H1 (cell line): ENCODE results near the gene ACAP3. TPM values are rescaled to one million over a fixed set of nuclear protein-coding genes. Genes with fewer than 3 reads are reported as not detected.

Source experiments
- BACH1 ChIP-seq: IDR thresholded peaks from 2 replicates; pipeline ENCODE4 v1.6.1; 2012; ENCODE audit warnings: low read length, improper control_type of control experiment
- BRCA1 ChIP-seq: IDR thresholded peaks from 2 replicates; pipeline ENCODE4 v1.6.1; 2012; ENCODE audit warnings: low read depth, low read length, improper control_type of control experiment
- KDM1A ChIP-seq: fragments of 200-600, 300-600 bp; sonication (generic); IDR thresholded peaks from 2 replicates; pipeline ENCODE4 v1.7.1; 2016; ENCODE audit warnings: mild to moderate bottlenecking, low read length, borderline replicate concordance
- SAP30 ChIP-seq: fragments of 300-600 bp; sonication (generic); IDR thresholded peaks from 2 replicates; pipeline ENCODE4 v1.7.1; 2012; ENCODE audit warnings: low read length, moderate library complexity, mild to moderate bottlenecking, inconsistent platforms; ENCODE audit not compliant: insufficient read depth, insufficient replicate concordance
- polyA plus RNA-seq, 7 experiments: library from polyadenylated mRNA; depleted of rRNA in 3 of 7; stranded (reverse) in 5 of 7; unstranded in 2 of 7; fragments of >200 nt in 5 of 7; fragments of 200-250 nt in 2 of 7; gene quantifications; 1 replicate in 5 of 7; 2 replicates in 1 of 7; 4 replicates in 1 of 7; pipeline versions ENCODE4 v1.2.1 to v1.2.3, GENCODE V29; 2011 to 2013; ENCODE audit warnings: missing spikeins in 2 of 7, mixed read lengths in 2 of 7
- total RNA-seq: library from RNA; stranded (reverse); fragmentation: NEBNext Ultra II Directional; extraction: Animal tissue kit (Norgen Biotek cat#: 25700); gene quantifications from 2 replicates; pipeline ENCODE4 v1.2.1, GENCODE V29; 2021

ACAP3 gene
- total and polyA plus RNA-seq, 2 of the 8 experiments (the other 6 are each of a cell fraction or from before 2014, with no cell fraction given): 14.8 to 28.3 TPM

DNA sequence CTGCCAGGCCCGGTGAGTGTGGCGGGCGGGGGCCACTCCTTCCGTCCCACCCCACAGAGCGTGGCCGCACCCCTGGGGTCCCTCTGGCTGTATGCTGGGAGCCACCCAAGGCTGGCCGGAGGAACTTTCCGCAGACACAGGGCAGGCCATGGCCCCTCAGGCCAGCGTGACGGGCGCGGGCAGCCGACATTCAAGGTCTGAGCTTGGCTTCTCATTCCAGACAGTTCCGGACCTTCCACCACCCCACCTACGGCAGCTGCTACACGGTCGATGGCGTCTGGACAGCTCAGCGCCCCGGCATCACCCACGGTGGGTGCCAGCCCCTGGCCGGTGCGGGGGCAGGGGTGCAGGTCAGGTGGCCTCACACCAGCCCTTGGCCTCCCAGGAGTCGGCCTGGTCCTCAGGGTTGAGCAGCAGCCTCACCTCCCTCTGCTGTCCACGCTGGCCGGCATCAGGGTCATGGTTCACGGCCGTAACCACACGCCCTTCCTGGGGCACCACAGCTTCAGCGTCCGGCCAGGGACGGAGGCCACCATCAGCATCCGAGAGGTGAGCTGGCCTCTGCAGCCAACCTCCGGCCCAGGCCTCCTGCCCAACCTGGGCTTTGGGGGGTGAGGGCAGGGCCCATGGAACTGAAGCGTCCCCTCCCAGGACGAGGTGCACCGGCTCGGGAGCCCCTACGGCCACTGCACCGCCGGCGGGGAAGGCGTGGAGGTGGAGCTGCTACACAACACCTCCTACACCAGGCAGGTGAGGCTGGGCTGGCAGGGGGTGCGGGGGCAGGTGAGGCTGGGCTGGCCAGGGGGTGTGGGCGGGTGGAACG lies 20.2 kb downstream of the ACAP3 start (continued):
- TF ChIP-seq BRCA1 (no peak), KDM1A (no peak), BACH1 (no peak), SAP30 (no peak)
